HepG2 (cell line): ENCODE data around the gene RRAS. TPM values are rescaled to one million over a fixed set of nuclear protein-coding genes. Genes with fewer than 3 reads are reported as not detected.

Experiments used
- FOXC1 ChIP-seq: sonication (generic); formaldehyde crosslinking; IDR thresholded peaks from 2 replicates; pipeline ENCODE4 v1.8.0; 2022; ENCODE audit warnings: mild to moderate bottlenecking, missing genetic modification reagents, borderline replicate concordance
- GATAD1 ChIP-seq: IDR thresholded peaks from 2 replicates; pipeline ENCODE4 v1.6.1; 2016; ENCODE audit warnings: missing genetic modification reagents, missing compliant biosample characterization
- HDAC2 ChIP-seq: sonication (generic); formaldehyde crosslinking; IDR thresholded peaks from 2 replicates; pipeline ENCODE4 v1.4.0; 2020; ENCODE audit warnings: missing genetic modification reagents
- HIVEP1 ChIP-seq: sonication (generic); formaldehyde crosslinking; IDR thresholded peaks from 2 replicates; pipeline ENCODE4 v1.4.0; 2020; ENCODE audit warnings: mild to moderate bottlenecking, missing genetic modification reagents
- HNRNPLL ChIP-seq: fragments of 200-400 bp; formaldehyde crosslinking; IDR thresholded peaks from 2 replicates; pipeline ENCODE4 v1.6.1; 2017; ENCODE audit warnings: mild to moderate bottlenecking, low read depth, low read length; ENCODE audit not compliant: poor library complexity, severe bottlenecking
- IRF2 ChIP-seq: IDR thresholded peaks from 2 replicates; pipeline ENCODE4 v1.6.1; 2018; ENCODE audit warnings: missing genetic modification reagents, missing compliant biosample characterization
- RBFOX2 ChIP-seq: fragments of 200-400 bp; formaldehyde crosslinking; IDR thresholded peaks from 2 replicates; pipeline ENCODE4 v1.6.1; 2017; ENCODE audit warnings: low read depth, mild to moderate bottlenecking, low read length
- RXRA ChIP-seq: sonication (generic); formaldehyde crosslinking; IDR thresholded peaks from 2 replicates; pipeline ENCODE4 v1.5.1; 2020; ENCODE audit warnings: missing genetic modification reagents
- SP4 ChIP-seq: sonication (generic); formaldehyde crosslinking; IDR thresholded peaks from 2 replicates; pipeline ENCODE4 v1.8.1; 2023; ENCODE audit warnings: mild to moderate bottlenecking, missing genetic modification reagents
- TBX3 ChIP-seq: fragments of 450-650 bp; IDR thresholded peaks from 2 replicates; pipeline ENCODE4 v1.6.1; 2017; ENCODE audit warnings: antibody characterized with exemption, mild to moderate bottlenecking, inconsistent platforms, borderline replicate concordance
- ZEB1 ChIP-seq: IDR thresholded peaks from 2 replicates; pipeline ENCODE4 v1.6.1; 2012; ENCODE audit warnings: mild to moderate bottlenecking, low read depth, inconsistent platforms; ENCODE audit not compliant: insufficient replicate concordance
- ZNF121 ChIP-seq: sonication (generic); formaldehyde crosslinking; IDR thresholded peaks from 2 replicates; pipeline ENCODE4 v1.5.0; 2020; ENCODE audit warnings: mild to moderate bottlenecking, missing genetic modification reagents
- ZNF451 ChIP-seq: sonication (generic); formaldehyde crosslinking; IDR thresholded peaks from 2 replicates; pipeline ENCODE4 v1.5.0; 2020; ENCODE audit warnings: mild to moderate bottlenecking, missing genetic modification reagents
- ZSCAN12 ChIP-seq: sonication (generic); formaldehyde crosslinking; IDR thresholded peaks from 2 replicates; pipeline ENCODE4 v1.9.0; 2021; ENCODE audit warnings: mild to moderate bottlenecking, missing genetic modification reagents
- polyA plus RNA-seq, 8 experiments: library from polyadenylated mRNA; depleted of rRNA in 3 of 8; stranded (reverse) in 7 of 8; unstranded in 1 of 8; fragments of >200 nt; fragmentation: Illumina TruSeq in 4 of 8; extraction: Trizol in 4 of 8; gene quantifications; 2 replicates each; pipeline versions ENCODE4 v1.2.1 to v1.2.3, GENCODE V29; 2011 to 2016; ENCODE audit warnings: low read depth in 4 of 8, missing spikeins in 1 of 8, mixed read lengths in 1 of 8; ENCODE audit not compliant: insufficient read depth in 1 of 8
- total RNA-seq, 5 experiments: library from RNA; depleted of rRNA; stranded (reverse); fragments of >200 nt; fragmentation: Illumina TruSeq; extraction: Trizol; gene quantifications; 2 replicates each; pipeline ENCODE4 v1.2.3, GENCODE V29; 2016; ENCODE audit warnings: low read depth in 1 of 5
- TF ChIP-seq, protein P1 (sequence below): IDR thresholded peaks from 2 replicates; pipeline ENCODE4 v1.6.1; 2016; ENCODE audit warnings: missing compliant biosample characterization, missing genetic modification reagents, borderline replicate concordance
- TF ChIP-seq, protein P2 (sequence below): sonication (generic); formaldehyde crosslinking; IDR thresholded peaks from 2 replicates; pipeline ENCODE4 v1.5.0; 2020; ENCODE audit warnings: mild to moderate bottlenecking, missing genetic modification reagents
- TF ChIP-seq, protein P3 (sequence below): sonication (generic); formaldehyde crosslinking; IDR thresholded peaks from 2 replicates; pipeline ENCODE4 v1.5.0; 2020; ENCODE audit warnings: mild to moderate bottlenecking, missing genetic modification reagents, moderate library complexity
- TF ChIP-seq, protein P4 (sequence below): sonication (generic); formaldehyde crosslinking; IDR thresholded peaks from 2 replicates; pipeline ENCODE4 v1.4.0; 2020; ENCODE audit warnings: missing genetic modification reagents

The RRAS gene
- total and polyA plus RNA-seq, 2 of the 13 experiments (the other 11 are each of a cell fraction or from before 2014, with no cell fraction given): 1.5 to 12.0 TPM

DNA sequence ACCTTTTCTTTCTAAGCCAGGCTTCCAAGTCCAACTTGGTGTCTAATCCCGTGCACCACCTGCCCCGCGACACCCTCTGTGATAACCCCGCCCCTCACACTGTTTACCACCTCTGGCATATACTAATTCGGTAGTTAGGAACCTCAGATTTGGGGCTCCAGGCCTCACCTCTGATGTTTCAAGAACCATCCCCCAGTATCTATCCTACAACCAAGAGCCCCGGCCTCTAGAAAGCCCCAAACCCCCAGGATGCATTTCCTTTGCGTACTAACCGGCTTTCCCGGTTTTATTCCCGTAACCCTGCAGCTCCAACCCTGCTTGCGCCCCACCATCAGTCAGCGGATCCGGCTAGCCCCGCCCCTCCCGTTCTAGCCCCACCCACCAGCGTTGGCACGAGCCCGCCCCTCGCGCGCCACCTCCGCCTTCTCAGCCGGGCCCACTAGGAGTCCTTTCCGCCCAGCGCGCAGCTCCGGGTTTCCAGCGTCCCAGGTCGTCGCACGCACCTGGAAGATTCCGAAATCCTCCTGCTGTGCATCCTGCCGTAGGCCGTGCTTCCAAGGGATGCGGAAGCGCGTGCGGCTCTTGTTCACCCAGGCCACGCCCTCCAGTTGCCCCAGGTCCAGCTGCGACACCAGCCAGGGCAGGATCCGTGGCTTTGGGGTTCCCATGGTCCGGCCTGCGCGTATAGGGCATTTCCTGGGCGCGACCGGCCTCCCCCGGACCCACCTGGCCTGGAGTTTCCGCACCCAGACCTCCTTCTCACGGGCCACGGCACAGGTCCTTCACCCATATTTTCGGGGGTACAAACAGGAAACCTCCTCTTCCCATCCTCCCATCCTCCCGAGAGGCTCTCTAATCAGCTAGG, 24.5 kb upstream of the RRAS start (continued):
- TF ChIP-seq GATAD1 (CRISPR knock-in tag) (peak; percentile 22; the same call in 1 of the 2 replicates), RBFOX2 (peak; percentile 81), SP4 (peak; percentile 82), FOXC1 (peak; percentile 31; the same call in 1 of the 2 replicates), HNRNPLL (peak; percentile 95), RXRA (CRISPR knock-in tag) (peak; percentile 55; the same call in 1 of the 2 replicates), HDAC2 (CRISPR knock-in tag) (peak; percentile 44; the same call in 1 of the 2 replicates), IRF2 (CRISPR knock-in tag) (peak; percentile 55; the same call in 1 of the 2 replicates), HIVEP1 (peak; percentile 20; the same call in 1 of the 2 replicates), ZNF451 (CRISPR knock-in tag) (no peak), ZSCAN12 (peak; percentile 27; the same call in 1 of the 2 replicates), ZNF121 (CRISPR knock-in tag) (peak; percentile 67), ZEB1 (peak; percentile 43), TBX3 (0 out of 2 replicates have a peak, but pooled peaks have one; percentile 7)
- TF ChIP-seq, protein P1, sequence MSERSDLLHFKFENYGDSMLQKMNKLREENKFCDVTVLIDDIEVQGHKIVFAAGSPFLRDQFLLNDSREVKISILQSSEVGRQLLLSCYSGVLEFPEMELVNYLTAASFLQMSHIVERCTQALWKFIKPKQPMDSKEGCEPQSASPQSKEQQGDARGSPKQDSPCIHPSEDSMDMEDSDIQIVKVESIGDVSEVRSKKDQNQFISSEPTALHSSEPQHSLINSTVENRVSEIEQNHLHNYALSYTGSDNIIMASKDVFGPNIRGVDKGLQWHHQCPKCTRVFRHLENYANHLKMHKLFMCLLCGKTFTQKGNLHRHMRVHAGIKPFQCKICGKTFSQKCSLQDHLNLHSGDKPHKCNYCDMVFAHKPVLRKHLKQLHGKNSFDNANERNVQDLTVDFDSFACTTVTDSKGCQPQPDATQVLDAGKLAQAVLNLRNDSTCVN: 0 out of 2 replicates have a peak, but pooled peaks have one; percentile 48
- TF ChIP-seq, protein P2, sequence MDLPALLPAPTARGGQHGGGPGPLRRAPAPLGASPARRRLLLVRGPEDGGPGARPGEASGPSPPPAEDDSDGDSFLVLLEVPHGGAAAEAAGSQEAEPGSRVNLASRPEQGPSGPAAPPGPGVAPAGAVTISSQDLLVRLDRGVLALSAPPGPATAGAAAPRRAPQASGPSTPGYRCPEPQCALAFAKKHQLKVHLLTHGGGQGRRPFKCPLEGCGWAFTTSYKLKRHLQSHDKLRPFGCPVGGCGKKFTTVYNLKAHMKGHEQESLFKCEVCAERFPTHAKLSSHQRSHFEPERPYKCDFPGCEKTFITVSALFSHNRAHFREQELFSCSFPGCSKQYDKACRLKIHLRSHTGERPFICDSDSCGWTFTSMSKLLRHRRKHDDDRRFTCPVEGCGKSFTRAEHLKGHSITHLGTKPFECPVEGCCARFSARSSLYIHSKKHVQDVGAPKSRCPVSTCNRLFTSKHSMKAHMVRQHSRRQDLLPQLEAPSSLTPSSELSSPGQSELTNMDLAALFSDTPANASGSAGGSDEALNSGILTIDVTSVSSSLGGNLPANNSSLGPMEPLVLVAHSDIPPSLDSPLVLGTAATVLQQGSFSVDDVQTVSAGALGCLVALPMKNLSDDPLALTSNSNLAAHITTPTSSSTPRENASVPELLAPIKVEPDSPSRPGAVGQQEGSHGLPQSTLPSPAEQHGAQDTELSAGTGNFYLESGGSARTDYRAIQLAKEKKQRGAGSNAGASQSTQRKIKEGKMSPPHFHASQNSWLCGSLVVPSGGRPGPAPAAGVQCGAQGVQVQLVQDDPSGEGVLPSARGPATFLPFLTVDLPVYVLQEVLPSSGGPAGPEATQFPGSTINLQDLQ: no peak
- TF ChIP-seq, protein P3, sequence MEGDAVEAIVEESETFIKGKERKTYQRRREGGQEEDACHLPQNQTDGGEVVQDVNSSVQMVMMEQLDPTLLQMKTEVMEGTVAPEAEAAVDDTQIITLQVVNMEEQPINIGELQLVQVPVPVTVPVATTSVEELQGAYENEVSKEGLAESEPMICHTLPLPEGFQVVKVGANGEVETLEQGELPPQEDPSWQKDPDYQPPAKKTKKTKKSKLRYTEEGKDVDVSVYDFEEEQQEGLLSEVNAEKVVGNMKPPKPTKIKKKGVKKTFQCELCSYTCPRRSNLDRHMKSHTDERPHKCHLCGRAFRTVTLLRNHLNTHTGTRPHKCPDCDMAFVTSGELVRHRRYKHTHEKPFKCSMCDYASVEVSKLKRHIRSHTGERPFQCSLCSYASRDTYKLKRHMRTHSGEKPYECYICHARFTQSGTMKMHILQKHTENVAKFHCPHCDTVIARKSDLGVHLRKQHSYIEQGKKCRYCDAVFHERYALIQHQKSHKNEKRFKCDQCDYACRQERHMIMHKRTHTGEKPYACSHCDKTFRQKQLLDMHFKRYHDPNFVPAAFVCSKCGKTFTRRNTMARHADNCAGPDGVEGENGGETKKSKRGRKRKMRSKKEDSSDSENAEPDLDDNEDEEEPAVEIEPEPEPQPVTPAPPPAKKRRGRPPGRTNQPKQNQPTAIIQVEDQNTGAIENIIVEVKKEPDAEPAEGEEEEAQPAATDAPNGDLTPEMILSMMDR (CRISPR knock-in tag): peak; percentile 44
- TF ChIP-seq, protein P4, sequence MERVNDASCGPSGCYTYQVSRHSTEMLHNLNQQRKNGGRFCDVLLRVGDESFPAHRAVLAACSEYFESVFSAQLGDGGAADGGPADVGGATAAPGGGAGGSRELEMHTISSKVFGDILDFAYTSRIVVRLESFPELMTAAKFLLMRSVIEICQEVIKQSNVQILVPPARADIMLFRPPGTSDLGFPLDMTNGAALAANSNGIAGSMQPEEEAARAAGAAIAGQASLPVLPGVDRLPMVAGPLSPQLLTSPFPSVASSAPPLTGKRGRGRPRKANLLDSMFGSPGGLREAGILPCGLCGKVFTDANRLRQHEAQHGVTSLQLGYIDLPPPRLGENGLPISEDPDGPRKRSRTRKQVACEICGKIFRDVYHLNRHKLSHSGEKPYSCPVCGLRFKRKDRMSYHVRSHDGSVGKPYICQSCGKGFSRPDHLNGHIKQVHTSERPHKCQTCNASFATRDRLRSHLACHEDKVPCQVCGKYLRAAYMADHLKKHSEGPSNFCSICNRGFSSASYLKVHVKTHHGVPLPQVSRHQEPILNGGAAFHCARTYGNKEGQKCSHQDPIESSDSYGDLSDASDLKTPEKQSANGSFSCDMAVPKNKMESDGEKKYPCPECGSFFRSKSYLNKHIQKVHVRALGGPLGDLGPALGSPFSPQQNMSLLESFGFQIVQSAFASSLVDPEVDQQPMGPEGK (CRISPR knock-in tag): peak; percentile 20; the same call in 1 of the 2 replicates
